Mesodermal cell (in vitro differentiated cells): ENCODE results near the gene SRI.

Experiments
- H3K27ac ChIP-seq: 2 replicates; pipeline ENCODE4 v1.7.0; 2013; ENCODE audit warnings: mild to moderate bottlenecking, low read depth, low read length, moderate library complexity; ENCODE audit not compliant: severe bottlenecking
- H3K36me3 ChIP-seq: 2 replicates; pipeline ENCODE4 v1.7.1; 2013; ENCODE audit warnings: mild to moderate bottlenecking, low read length, moderate library complexity; ENCODE audit not compliant: control insufficient read depth, insufficient read depth
- H3K4me1 ChIP-seq: one replicate; pipeline ENCODE4 v1.7.1; 2013; ENCODE audit warnings: mild to moderate bottlenecking, low read length; ENCODE audit not compliant: insufficient read depth, control insufficient read depth, poor library complexity, severe bottlenecking
- H3K4me3 ChIP-seq: 2 replicates; pipeline ENCODE4 v1.7.0; 2013; ENCODE audit warnings: low read length, control low read depth, mild to moderate bottlenecking; ENCODE audit not compliant: insufficient read depth, poor library complexity, severe bottlenecking; ENCODE audit errors: extremely low read depth
- H3K9me3 ChIP-seq: 2 replicates; pipeline ENCODE4 v1.7.1; 2013; ENCODE audit warnings: mild to moderate bottlenecking, low read length, moderate library complexity; ENCODE audit not compliant: control insufficient read depth
- WGBS, 2 experiments: methylation state at CpG; one replicate each; pipeline ENCODE4 v1.1.5; 2013; ENCODE audit warnings: missing lambda C conversion rate in 2 of 2; ENCODE audit not compliant: insufficient coverage in 2 of 2; 5-methylcytosine and 5-hydroxymethylcytosine counted together

Gene SRI

GRCh38 chr7:88206254-88206653, 13.6 kb downstream of the SRI start:
- H3K27ac ChIP-seq, result no peak overlapping the region
- no peaks in the 10 kb centered on the region for H3K4me1 ChIP-seq
- no CpG with 5 or more reads among the region's 4 CpGs for WGBS, 2 experiments
- H3K9me3 ChIP-seq, result no peaks in the 10 kb centered on the region
- no peak overlapping the region for H3K4me3 ChIP-seq
- H3K36me3 ChIP-seq, result peaks cover 73% of the 10 kb centered on the region

- H3K4me1 ChIP-seq, result no peaks in the 10 kb centered on the region
- peaks cover 67% of the 10 kb centered on the region for H3K36me3 ChIP-seq
These were observed 14.7 kb downstream of the SRI start for GRCh38 chr7:88205179-88205578.

GRCh38 chr7:88204525-88205110, 15.2 kb downstream of the SRI start:
- Histone ChIP-seq H3K4me3 (no peak overlapping the region), H3K27ac (no peak overlapping the region), H3K36me3 (peaks cover 61% of the 10 kb centered on the region), H3K9me3 (no peaks in the 10 kb centered on the region), H3K4me1 (no peaks in the 10 kb centered on the region)
- 100% methylated on average over 1 to 2 of the region's 3 CpGs for WGBS, 2 experiments

More at GRCh38 chr7:88205179-88205578, 14.7 kb downstream of the SRI start:
- Histone ChIP-seq H3K9me3 (no peaks in the 10 kb centered on the region), H3K27ac (no peak overlapping the region), H3K4me3 (no peak overlapping the region)

- no peaks in the 10 kb centered on the region for H3K9me3 ChIP-seq
- no peaks in the 10 kb centered on the region for H3K4me1 ChIP-seq
- H3K27ac ChIP-seq, result no peak overlapping the region
- 66 to 87% methylated on average over 2 to 4 of the region's 4 CpGs for WGBS, 2 experiments
- no peak overlapping the region for H3K4me3 ChIP-seq
- peaks cover 49% of the 10 kb centered on the region for H3K36me3 ChIP-seq
These were observed 16.4 kb downstream of the SRI start for GRCh38 chr7:88203401-88203800.

- peaks cover 43% of the 10 kb centered on the region for H3K36me3 ChIP-seq
- H3K4me1 ChIP-seq, result no peaks in the 10 kb centered on the region
- H3K4me3 ChIP-seq, result no peak overlapping the region
- no CpG with 5 or more reads among the region's 3 CpGs for WGBS, 2 experiments
- no peaks in the 10 kb centered on the region for H3K9me3 ChIP-seq
- H3K27ac ChIP-seq, result no peak overlapping the region
These were observed 17.0 kb downstream of the SRI start for GRCh38 chr7:88202799-88203198.

- H3K27ac ChIP-seq, result no peak overlapping the region
- WGBS, 2 experiments, result 63 to 89% methylated on average over 3 to 4 of the region's 5 CpGs
- H3K36me3 ChIP-seq, result peaks cover 38% of the 10 kb centered on the region
- H3K4me3 ChIP-seq, result no peak overlapping the region
- no peaks in the 10 kb centered on the region for H3K9me3 ChIP-seq
- H3K4me1 ChIP-seq, result no peaks in the 10 kb centered on the region
These were observed 17.6 kb downstream of the SRI start for GRCh38 chr7:88202278-88202677.

GRCh38 chr7:88201305-88201704, 18.5 kb downstream of the SRI start:
- H3K36me3 ChIP-seq, result peaks cover 29% of the 10 kb centered on the region
- no peaks in the 10 kb centered on the region for H3K4me1 ChIP-seq
- no peak overlapping the region for H3K4me3 ChIP-seq
- no peaks in the 10 kb centered on the region for H3K9me3 ChIP-seq
- no peak overlapping the region for H3K27ac ChIP-seq

- Histone ChIP-seq H3K4me3 (no peak overlapping the region), H3K27ac (no peak overlapping the region), H3K36me3 (peaks cover 27% of the 10 kb centered on the region), H3K4me1 (no peaks in the 10 kb centered on the region), H3K9me3 (no peaks in the 10 kb centered on the region)
- 40 to 46% methylated on average over 2 of the region's 4 CpGs for WGBS, 2 experiments
These were observed 19.0 kb downstream of the SRI start for GRCh38 chr7:88200789-88201188.

GRCh38 chr7:88200261-88200660, 19.6 kb downstream of the SRI start:
- H3K4me1 ChIP-seq, result no peaks in the 10 kb centered on the region
- H3K4me3 ChIP-seq, result no peak overlapping the region
- WGBS, 2 experiments, result 90 to 96% methylated on average over 2 of the region's 3 CpGs
- no peaks in the 10 kb centered on the region for H3K9me3 ChIP-seq
- H3K27ac ChIP-seq, result no peak overlapping the region
- H3K36me3 ChIP-seq, result peaks cover 23% of the 10 kb centered on the region

GRCh38 chr7:88191911-88192310, 27.9 kb downstream of the SRI start:
- H3K36me3 ChIP-seq, result no peaks in the 10 kb centered on the region
- H3K4me1 ChIP-seq, result no peaks in the 10 kb centered on the region
- no peak overlapping the region for H3K27ac ChIP-seq
- no peak overlapping the region for H3K4me3 ChIP-seq
- no peaks in the 10 kb centered on the region for H3K9me3 ChIP-seq
- WGBS, 2 experiments, result 100% methylated on average over 1 of the region's 3 CpGs; no CpG with 5 or more reads in 1 of the 2 experiments

GRCh38 chr7:88185650-88186049, 34.2 kb downstream of the SRI start:
- Histone ChIP-seq H3K4me3 (no peak overlapping the region), H3K4me1 (no peaks in the 10 kb centered on the region), H3K36me3 (no peaks in the 10 kb centered on the region), H3K9me3 (no peaks in the 10 kb centered on the region), H3K27ac (no peak overlapping the region)
